Measurements from ENCODE around the gene RTN4R. TPM values are rescaled to one million over a fixed set of nuclear protein-coding genes. Genes with fewer than 3 reads are reported as not detected.

The RTN4R gene
- total and polyA plus RNA-seq, 2 of the 8 experiments (the other 6 are each of a cell fraction or from before 2014, with no cell fraction given), result 21.8 to 41.3 TPM

DNA sequence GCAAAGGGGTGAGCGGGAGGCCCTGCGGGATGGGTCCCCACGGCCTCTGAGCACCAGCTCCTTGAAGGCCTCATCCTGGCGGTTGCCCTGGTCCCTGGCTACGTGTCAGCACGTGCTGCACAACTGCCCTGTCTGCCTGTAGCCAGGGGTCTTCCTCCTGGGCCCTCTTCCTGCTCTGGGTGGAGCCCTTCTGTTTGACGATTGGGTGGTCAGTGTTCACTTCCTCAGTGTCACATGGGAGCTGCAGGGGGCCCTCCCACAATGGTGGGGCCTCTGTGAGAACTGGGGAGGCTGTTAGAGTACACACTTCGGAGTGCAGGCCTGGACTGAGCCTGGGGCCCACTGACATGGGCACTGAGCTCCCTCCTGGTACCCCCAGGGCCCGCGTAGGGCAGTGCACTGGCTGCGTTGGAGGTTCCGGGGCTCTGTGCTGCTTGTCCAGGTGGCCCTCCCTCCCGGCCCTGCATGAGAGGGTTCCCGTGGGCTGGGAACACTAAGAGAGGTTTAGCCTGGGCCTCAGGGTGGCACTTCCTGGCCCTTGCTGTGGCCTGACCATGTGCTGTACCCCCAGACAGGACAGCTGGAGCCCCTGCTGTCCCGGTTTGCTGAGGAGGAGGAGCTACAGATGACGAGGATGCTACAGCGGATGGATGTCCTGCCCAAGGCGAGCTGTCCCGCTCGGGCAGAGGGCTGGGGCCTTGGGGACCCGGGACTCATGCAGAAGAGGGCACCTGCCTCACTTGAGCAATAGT lies 38.0 kb upstream of the RTN4R start:
- Histone ChIP-seq H3K79me2 (ENCODE audit: control insufficient read depth in 1 of 2, insufficient read depth in 2 of 2, low read length in 2 of 2) (no peaks in the 10 kb centered on the region), H4K20me1 (replicated peaks in 1 of 2; ENCODE audit: control insufficient read depth in 1 of 2, insufficient read depth in 2 of 2, low read length in 2 of 2) (peaks cover 0 to under 1% of the 10 kb centered on the region in 2 experiments), H3K56ac (replicated peaks; ENCODE audit: insufficient read length, low read depth, low read length) (no peak overlapping the region), H3K9me3 (ENCODE audit: insufficient read depth in 2 of 2, low read depth in 1 of 2, low read length in 1 of 2) (no peaks in the 10 kb centered on the region), H3K27ac (ENCODE audit: low read depth, low read length) (no peak overlapping the region), H3K4me1 (replicated peaks in 1 of 4; ENCODE audit: control insufficient read depth in 3 of 4, insufficient read depth in 4 of 4, low read length in 3 of 4) (no peaks in the 10 kb centered on the region), H3K79me1 (ENCODE audit: low read depth, low read length) (no peaks in the 10 kb centered on the region), H3K9ac (replicated peaks in 1 of 4; ENCODE audit: extremely low read depth in 1 of 4, low read depth in 3 of 4, low read length in 3 of 4) (no peak overlapping the region), H3K4me3 (ENCODE audit: extremely low read depth in 1 of 4, insufficient read depth in 2 of 4, low read depth in 3 of 4, low read length in 4 of 4) (no peak overlapping the region), H2BK15ac (ENCODE audit: low read length) (no peak overlapping the region), H2AK5ac (ENCODE audit: low read depth, low read length) (no peak overlapping the region), H4K8ac (ENCODE audit: extremely low read depth, insufficient read depth, low read length) (no peak overlapping the region), H3K27me3 (replicated peaks in 1 of 4; ENCODE audit: control insufficient read depth in 3 of 4, extremely low read depth in 1 of 4, insufficient read depth in 3 of 4, low read length in 3 of 4) (peaks cover 7 to 9% (median 8%) of the 10 kb centered on the region in 4 experiments; a peak in 6 of 7 replicates), H3K4ac (replicated peaks; ENCODE audit: insufficient read length, low read depth, low read length) (no peak overlapping the region), H4K5ac (ENCODE audit: insufficient read length, low read depth, low read length) (no peak overlapping the region), H2BK20ac (ENCODE audit: low read length) (no peak overlapping the region), H2BK12ac (ENCODE audit: low read depth, low read length) (no peak overlapping the region), H3K23me2 (ENCODE audit: low read depth, low read length) (no peaks in the 10 kb centered on the region), H3K4me2 (ENCODE audit: insufficient read depth in 1 of 2, low read depth in 2 of 2, low read length in 2 of 2) (no peak overlapping the region), H4K91ac (replicated peaks; ENCODE audit: insufficient read length, low read length) (no peak overlapping the region), H2AFZ (ENCODE audit: low read length) (no peak overlapping the region), H3K23ac (ENCODE audit: insufficient read length) (no peak overlapping the region), H2BK5ac (ENCODE audit: low read depth, low read length) (no peak overlapping the region), H3K36me3 (ENCODE audit: control insufficient read depth in 2 of 4, insufficient read depth in 4 of 4, low read length in 3 of 4) (no peaks in the 10 kb centered on the region), H3K14ac (ENCODE audit: insufficient read length) (no peak overlapping the region), H3K18ac (ENCODE audit: extremely low read depth, low read length) (no peak overlapping the region), H2BK120ac (replicated peaks; ENCODE audit: low read depth, low read length) (no peak overlapping the region)
- DNase-seq (ENCODE audit: low read depth in 1 of 2, low spot score in 2 of 2) (no peak), FAIRE-seq (no peak)
- TF ChIP-seq HDAC2 (IDR thresholded peaks at IDR 0.05; ENCODE audit: borderline replicate concordance in 1 of 2, low read depth in 2 of 2, low read length in 2 of 2) (no peak), RBBP5 (IDR thresholded peaks at IDR 0.05; ENCODE audit: borderline replicate concordance, low read depth, low read length) (no peak), POLR2A (IDR thresholded peaks at IDR 0.05; ENCODE audit: control extremely low read depth in 1 of 2, low read depth in 2 of 2, low read length in 2 of 2) (no peak)
- ChIA-PET POLR2A (ENCODE audit: partially characterized antibody) (interaction anchor here (1.4 to 1.8 kb wide), 2 partner anchors 11 to 14 kb away, joined by 3 to 4 read pairs; partner anchors contain the start of gene DGCR6L), CTCF (ENCODE audit: partially characterized antibody) (interaction anchor here (0.7 to 2.1 kb wide), 4 partner anchors 10 to 347 kb away, joined by 3 to 5 read pairs (median 4); no protein-coding TSS in a partner anchor)
- WGBS, 2 experiments (ENCODE audit: extremely low coverage in 1 of 2, insufficient coverage in 1 of 2, insufficient read length in 1 of 2, insufficient replicate concordance in 2 of 2, low coverage in 1 of 2, low lambda C conversion rate in 2 of 2, missing lambda C conversion rate in 1 of 2), result 93% methylated on average over 19 of the region's 21 CpGs; no CpG with 5 or more reads in 1 of the 2 experiments

Data from H1 (cell line).